GDM1 (cell line): ENCODE data around the gene PHLDB1.

ENCODE experiments used
- DNase-seq: peaks from one replicate; lab custom pipeline; 2025; lab: John Stamatoyannopoulos, UW

Gene PHLDB1

DNA sequence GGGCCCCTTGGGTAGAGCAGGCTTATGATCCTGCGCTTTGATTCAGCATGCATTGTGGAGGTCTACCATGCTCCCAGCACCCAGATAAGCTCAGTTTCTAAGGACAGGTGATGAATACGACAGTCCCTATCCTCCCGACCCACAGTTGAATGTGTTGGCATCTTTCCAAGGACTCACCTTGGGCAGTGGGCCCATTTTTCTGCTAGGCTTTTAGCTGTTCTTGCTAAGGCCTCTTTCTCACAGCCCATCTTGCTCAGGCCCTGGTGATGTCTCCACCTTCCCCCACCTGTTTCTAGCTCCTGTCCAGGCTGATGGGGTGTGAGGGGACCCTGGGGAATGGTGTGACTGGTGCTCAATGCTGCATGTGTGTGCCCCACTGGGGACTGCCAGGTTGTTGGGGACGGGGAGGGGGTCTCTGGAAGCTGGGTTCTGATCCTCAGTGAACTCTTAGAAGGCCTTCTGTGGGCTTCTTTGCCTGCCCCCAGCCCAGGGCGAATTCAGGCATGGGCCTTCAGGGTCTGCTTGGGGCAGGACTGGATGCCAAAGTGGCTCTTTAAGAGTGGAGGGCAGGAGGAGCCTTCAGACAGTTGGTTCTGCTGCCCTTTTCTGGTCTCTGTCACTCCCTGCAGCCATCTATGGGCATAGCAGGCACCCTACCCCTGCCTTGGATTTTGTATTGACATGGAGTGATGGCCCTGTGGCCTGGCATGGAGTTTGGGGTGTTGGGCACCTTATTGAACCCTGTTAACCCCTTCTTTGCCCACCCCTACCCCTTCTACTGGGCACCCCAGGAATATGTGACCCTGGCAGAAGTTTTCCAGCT is 33.1 kb downstream of the PHLDB1 start:
- no peak for DNase-seq

DNA sequence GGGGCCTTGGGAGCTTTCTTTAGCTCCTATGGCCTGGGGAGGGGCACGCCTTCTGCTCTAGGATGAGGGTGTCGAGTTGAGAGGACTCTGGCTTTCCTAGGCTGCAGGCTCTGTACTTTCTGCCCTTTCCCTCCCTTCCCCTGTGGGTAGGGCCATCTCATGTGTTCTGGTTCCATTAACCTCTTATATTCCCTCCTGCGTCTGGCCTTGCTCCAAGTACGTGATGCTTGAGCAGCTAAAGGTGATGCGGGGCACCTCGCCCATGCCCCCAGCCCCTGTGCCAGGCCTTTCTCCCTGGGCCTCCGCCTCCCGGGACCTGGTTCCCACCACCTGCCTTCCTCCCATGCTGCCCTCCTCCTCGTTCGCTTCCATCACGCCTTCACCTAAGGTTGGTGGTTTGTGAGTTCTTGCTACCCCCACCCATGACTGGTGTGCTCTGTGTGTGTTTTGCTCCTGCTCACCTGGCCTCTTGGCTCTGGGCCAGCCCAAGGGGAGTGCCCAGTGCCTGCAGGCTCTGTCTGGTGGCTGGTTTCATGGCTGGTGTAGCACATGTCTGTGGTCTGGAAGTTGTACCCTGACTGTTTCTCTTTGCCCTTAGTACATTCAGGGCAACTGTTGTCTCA is 34.1 kb downstream of the PHLDB1 start:
- DNase-seq: no peak

- DNase-seq: no peak
These were observed 36.0 kb downstream of the PHLDB1 start for GRCh38 chr11:118643142-118643994.

DNA sequence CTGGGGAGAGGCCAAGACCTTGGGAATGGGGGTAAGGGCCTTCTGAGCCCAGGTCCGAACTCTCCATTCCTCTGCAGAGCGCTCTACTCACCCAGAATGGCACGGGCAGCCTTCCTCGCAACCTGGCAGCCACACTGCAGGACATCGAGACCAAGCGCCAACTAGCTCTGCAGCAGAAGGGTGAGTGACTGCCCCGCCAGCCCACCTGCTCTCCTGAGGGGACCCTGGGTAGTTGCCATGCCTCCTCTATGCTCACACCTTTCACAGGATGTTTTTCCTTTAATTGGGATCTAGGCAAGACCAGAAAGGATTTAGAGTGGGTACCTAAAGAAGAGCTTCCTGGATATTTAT is 36.6 kb downstream of the PHLDB1 start:
- no peak for DNase-seq

GRCh38 chr11:118644496-118644895 is 37.1 kb downstream of the PHLDB1 start:
- DNase-seq: no peak

DNA sequence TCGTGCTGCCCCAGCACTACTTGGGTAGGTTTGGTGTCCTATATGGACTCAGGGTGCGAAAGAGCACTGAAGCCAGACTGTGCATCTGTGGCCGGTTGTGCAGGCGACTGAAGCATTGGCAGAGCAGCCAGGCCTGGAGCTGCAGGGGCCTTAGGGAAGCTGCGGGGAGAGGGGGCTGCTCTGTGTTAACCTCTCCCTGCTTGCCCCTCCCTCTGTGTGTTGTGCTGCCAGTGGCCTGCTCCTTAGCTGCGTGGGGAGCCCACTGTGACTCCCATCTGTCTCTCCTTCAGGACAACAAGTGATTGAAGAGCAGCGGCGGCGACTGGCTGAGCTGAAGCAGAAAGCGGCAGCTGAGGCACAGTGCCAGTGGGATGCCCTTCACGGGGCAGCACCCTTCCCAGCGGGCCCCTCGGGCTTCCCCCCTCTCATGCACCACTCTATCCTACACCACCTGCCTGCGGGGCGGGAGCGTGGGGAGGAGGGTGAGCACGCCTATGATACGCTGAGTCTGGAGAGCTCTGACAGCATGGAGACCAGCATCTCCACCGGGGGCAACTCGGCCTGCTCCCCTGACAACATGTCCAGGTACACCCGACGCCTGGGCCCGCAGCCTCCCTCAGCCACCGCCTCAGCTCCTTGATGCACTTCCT is 37.8 kb downstream of the PHLDB1 start:
- no peak for DNase-seq

- DNase-seq: no peak
These were observed 39.0 kb downstream of the PHLDB1 start for GRCh38 chr11:118646393-118646792.

- no peak for DNase-seq
These were observed 40.9 kb downstream of the PHLDB1 start for GRCh38 chr11:118648291-118648690.

GRCh38 chr11:118649941-118650340 is 42.5 kb downstream of the PHLDB1 start:
- DNase-seq: no peak

DNA sequence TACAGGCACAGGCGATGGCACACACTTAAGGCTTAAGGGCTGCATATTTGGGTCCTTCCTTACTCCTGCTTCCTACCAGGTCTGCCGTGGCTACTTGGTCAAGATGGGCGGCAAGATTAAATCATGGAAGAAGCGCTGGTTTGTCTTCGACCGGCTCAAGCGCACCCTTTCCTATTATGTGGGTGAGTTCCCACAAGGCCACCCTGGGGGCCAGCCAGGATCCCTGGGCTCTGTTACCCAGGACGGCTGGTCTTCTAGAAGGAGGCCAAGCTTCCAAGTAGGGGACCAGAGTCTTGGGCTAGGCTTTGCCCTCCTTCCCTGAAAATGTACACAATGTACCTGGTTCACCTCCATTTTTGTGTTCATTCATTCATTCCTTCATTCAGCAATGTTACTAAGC is 43.0 kb downstream of the PHLDB1 start:
- DNase-seq: no peak

- no peak for DNase-seq
These were observed 44.4 kb downstream of the PHLDB1 start for GRCh38 chr11:118651820-118652219.

DNA sequence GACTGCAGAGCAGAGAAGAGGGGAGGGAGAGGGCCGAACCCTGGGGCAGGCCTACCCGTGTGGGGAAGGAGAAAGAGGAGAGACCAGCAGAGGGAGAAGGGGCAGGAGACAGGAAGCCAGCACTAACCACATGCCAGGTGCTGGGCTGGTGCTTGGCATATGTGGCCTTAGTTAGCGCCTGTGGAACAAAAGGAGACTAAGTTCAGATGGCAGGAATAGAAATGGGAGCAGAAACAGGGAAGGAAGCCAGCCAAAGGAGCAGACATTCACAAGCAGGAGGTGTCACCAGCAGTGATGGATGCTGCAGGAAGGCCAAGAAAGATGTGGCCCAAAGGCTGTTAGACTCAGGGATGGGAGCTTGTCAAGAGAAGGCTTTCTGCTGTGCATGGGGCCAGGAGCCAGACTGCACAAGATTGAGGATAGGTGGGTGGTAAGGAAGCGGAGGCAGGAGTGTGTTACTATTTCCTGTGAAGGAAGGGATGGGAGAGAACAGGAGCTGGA is 45.3 kb downstream of the PHLDB1 start:
- peak; percentile 66 for DNase-seq

DNA sequence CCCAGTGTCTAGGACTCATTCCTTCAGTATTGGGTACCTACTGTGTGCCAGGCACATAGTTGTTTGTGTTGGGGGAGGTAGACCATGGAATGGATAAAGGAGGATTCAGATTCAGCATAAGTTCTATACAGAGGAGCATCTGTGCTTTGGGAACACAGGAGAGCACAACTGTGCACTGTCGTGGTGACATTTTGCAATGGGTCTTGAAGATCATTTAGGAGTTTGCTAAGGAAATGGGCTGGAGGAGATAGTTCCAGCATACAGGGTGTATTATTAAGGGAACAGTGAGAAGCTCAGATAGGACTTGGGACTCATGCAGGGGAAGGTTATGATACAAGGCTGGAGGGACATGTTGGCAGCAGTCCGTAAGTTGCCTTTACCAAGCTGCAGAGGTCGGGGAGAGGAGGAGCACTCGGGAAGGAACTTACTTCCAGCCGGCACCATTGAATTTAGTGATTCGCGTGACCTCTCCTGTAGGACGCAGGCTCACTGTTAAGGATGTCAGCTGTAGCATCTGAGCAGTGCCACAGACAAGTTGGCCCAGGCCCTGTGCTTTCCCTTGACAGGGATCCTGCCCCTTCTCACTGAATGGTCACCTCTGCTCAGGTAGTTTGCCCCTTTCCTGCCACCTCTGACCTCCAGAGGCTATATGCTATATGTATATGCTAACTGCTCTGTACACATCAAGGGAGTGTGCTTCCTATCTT is 46.4 kb downstream of the PHLDB1 start:
- DNase-seq: no peak

GRCh38 chr11:118655486-118656190 is 48.2 kb downstream of the PHLDB1 start:
- no peak for DNase-seq

DNA sequence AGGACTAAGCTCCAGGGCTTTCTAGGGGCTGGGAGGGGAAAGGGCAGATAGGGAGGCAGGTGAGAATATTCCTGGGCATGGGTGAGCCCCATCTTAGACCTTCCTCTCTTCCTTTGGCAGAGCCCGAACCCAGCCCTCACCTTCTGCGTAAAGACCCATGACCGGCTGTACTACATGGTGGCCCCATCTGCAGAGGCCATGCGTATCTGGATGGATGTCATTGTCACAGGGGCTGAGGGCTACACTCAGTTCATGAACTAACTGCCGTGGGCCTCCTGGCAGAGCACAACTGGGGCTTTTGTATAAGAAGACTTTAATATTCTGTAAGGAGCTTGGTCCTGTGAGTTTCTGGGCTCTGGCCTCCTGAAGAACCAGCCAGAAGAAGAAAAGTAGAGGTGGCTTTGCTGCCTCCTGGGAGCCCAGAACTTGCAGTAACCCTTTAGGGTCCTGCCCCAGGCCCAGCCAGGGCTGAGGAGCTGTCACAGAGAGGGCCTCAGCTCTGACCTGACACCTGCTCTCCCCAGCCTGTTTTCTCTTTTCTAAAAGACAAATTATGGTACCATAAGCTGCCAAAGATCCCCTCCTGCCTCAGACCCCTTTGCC is 49.2 kb downstream of the PHLDB1 start:
- DNase-seq: no peak

DNA sequence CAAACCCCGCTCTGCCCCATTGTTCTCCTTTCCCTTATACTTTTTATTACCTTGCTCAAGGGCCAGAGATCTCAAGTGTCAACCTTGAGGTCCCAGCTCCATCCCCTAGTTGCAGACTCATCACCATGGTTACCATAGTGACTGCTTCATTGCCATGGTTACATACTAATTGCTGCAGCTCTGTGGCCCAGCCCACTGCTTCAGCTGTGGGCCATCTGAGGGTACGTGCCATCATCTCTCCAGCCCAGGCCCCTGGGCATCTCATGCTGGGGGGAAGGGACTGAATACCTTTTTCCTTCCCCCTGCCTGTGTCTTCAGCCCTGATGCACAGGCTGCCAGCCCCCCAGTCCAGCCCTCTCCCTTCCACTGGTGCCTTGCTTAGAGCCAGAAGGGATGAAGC is 49.8 kb downstream of the PHLDB1 start:
- DNase-seq: no peak

DNA sequence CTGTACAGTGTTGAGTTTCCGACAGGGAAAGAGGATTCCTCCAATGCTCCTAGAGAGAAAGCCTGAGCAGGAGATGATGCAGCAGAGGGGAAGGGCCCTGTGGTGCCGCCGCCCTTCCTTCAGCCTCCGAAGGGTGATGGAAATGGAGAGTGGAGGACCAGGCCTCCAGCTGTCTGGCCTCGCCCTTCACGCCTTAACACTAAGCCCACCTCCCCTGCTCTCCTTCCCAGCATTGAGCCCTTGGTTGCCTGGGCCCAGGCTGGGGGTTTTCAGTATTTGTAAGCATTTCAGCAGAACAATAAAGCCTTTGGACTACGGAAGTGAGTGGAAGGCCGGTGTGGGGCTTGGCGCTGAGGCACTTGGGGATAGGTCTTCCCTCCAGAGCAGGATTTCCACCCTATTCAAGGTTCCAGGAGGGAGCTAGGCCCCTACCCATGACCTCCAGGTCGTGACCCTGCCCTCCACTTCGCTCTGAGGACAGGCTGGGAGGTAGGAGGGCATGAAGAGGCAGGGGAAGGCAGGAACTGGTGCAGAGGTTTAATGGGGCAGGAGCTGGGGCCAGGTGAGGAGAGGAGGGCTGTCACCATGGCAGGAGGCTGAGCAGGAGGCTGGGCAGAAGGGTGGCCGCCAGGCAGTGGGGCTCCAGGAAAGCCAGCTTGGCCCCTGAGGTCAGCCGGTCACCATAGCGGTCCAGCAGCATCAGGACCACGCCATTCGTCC is 50.5 kb downstream of the PHLDB1 start:
- no peak for DNase-seq

GRCh38 chr11:118658429-118659313 is 51.3 kb downstream of the PHLDB1 start:
- no peak for DNase-seq
